PC-9 (cell line): Measurements from ENCODE around the gene RASGRP2.

Experiments used
- CTCF ChIP-seq: fragments of 200-600 bp; sonication (generic); conservative IDR thresholded peaks from 2 replicates; pipeline ENCODE4 v1.6.1; 2017; ENCODE audit warnings: mixed run types, antibody characterized with exemption, mild to moderate bottlenecking, moderate library complexity
- EZH2 ChIP-seq: fragments of 200-600 bp; sonication (generic); IDR thresholded peaks from 2 replicates; pipeline ENCODE4 v1.8.0; 2017; ENCODE audit warnings: antibody characterized with exemption, low read depth

- TF ChIP-seq CTCF (no peak), EZH2 (no peak)
Observed at GRCh38 chr11:64764753-64765152, 20.8 kb upstream of the RASGRP2 start.
